Stromal cell of bone marrow (primary cell): ENCODE measurements around the gene NRP1.
"Not testable (repeated sequence)": the region's sequence is repeated elsewhere in the genome, so short reads cannot be mapped to it uniquely, and the experiment has no call there.

Source experiments
- DNase-seq: peaks from one replicate; pipeline ENCODE4 v3.0.0-alpha.2; 2012; ENCODE audit warnings: low read depth

NRP1 gene

DNA sequence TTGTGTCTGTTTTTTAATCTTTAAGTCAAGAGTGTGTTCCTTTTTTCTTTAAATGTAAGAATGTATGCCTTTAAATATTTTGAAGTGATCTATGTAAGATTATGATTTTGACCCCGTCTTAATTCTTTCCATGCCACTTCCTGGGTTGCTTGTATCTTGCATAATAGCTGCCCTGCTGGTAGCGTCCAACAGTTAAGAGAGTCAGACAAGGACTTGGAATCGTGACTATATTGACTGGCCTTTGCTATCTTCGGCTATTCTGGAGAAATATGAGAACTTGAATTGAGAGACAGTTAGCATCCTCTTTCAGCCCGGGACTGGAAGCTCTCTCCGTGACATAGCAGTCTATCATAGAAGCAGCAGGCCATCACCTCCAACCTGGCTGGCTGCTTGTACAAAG, 13.0 kb downstream of the NRP1 start:
- DNase-seq = no peak

DNA sequence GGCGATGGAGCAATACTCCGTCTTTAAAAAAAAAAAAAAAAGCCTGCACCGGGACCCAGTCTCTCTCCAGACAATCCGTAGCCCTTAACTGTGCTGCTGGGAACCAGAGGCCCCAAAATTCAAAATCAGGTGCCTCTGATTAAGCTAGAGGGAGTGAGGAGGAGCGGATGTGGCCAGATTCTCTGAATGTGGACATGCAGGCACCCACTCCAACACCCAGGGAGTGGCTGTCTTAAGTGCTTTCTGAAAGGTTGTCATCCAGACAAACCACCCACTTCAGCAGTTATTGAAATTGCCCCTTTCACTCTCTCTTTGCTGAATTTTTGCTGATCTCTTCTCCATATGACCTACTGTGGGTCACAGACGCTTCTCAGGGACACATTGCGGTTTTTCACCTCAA, 14.2 kb downstream of the NRP1 start:
- DNase-seq = no peak

DNA sequence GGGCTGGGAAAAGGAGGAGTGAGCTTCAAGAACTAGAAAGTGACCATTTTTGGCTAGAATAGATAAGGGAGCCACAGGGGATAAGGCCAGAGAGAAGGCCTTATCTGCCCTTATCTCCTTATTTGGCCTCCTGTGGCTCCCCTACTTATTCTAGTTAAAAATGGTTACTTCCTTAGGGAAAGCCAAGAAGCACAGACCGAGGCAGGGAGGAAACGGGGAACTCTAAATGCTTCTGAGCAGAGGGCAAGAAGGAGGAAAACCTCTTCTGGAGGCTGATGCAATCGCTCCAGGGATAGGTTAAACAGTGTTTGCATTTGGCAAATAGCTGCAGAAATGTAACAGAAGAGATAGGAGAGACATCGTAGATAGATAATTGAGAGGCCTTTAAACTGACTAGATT, 18.6 kb downstream of the NRP1 start:
- DNase-seq = no peak

DNA sequence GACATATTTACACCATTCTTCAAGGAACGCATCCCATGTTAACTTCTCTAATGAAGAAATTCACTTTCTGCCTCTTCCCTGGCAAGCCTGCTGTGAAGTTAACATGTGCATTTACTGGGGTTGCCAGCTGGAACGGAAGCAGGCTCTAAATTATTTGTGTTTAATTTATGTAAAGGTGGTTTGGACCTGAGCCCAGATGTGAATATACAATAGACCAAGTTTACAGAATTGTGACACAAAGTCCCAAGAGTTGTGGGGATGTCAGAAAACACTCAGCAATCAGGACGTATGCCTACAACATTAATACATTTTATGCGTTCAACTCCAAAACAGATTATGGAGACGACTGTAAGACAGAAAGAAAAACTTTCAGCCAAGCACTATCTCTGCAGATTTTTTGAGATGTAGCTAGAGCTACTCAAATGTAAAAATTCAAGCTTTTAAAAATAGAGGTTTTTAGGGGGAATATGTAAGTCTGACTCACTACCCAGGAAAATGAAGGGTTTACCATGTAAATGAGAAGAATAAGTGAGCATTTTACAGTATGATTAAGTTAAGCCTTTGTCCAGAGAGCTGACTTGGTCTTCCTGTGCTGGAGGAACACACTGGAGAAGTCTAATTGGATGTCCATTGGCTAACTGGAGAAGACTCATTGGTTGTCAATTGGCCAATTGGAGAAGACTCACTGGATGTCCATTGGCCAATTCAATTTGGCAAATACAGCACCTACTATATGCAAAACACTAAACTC, 19.5 kb downstream of the NRP1 start:
- DNase-seq = no peak

DNA sequence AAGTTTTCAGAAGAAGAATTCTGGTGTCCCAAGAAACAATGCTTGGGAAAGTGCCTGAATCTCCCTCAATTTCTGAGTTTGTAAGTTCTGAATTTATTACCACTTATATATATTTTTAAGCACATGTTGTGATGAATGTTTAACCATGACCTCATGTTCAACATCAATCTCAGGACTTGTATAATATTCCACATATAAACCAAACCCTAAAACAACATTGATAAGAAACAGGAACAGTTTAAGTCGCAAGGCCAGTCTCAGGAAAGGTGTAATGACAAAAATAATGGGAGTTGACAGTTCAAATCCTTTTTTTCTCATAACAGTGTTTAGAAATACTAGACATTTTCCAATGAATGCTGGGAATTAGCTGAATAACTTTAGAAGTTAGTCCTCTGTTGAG, 22.8 kb downstream of the NRP1 start:
- DNase-seq = no peak

DNA sequence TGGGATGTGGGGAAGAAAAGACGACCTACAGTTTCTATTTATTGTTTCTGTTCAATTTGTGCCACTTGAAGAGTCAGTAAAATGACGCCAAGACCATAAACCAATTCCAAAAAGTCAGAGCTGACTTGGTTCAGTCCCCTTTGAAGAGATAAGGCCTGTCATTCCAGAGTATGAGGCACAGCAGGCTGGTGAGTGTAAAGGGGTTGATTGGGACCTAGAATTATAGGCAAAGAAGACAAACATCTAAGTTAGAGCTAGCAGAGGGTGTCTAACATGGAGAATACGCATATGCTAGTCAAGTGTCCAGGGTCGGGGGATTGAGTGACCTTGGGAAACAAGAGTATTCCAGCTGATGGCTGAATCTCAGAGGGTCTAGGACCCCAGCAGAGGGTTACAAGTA, 23.6 kb downstream of the NRP1 start:
- no peak for DNase-seq

DNA sequence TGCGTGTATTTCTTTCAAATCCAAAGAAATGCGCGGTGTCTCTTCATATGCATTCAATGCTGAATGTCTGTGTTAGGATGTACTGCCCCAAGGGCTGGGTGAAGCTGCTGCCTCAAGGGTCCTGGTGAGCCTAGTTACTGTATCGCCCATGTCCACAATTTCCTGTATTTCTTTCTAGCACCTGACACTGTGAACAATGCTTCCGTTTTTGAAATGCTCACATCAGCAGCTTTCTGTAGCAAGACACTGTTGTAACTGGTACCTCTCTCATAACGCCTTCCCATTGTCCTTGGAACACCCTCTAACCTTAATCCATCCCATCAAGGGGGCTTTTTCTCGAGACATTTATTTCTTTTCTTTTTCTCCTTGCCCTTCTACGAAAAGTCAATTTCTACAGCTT, 25.1 kb downstream of the NRP1 start:
- DNase-seq = no peak

DNA sequence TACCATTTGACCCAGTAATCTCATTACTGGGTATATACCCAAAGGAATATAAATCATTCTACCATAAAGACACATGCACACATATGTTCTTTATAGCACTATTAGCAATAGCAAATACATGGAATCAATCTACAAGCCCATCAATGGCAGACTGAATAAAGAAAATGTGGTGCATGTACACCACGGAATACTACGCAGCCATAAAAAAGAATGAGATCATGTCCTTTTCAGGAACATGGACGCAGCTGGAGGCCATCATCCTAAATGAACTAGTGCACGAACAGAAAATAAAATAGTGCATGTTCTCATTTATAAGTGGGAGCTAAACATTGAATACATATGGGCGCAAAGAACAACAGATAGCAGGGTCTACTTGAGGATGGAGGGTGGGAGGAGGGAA, 26.6 kb downstream of the NRP1 start:
- no peak for DNase-seq

DNA sequence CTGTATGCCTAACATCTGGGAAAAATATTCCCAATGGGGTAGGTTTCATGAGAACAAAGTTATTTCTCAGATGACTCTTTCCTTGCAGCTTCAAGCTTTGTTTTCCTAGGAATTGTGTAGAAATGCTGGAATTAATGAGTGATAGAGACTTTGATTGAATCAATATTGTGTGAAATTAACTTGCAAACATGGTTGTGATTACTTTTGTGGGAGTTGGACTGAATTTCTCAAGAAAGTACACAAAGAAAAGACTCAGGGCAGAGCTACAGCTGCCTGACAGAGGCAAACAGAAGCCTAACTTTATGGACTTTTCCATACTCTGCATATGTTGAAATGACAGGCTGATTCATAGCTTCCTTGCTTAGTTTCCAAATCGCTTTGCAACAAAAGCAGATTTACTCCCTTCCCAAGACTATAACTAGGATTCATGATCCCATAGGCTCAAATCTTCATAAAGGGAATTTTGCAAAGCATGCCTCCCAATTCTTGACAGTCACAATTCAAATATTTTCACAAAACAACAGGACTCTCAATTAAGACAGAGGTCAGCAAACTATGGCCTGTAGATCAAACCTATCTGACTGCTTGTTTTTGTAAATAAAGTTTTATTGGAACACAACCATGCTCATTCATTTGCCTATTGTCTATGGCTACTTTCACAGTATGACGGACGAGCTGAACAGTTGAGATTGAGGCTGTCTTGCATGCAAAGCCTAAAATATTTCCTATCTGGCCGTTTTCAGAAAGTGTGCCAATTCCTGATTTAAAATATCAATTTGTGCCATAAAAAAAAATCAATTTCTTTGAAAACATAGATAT, 27.6 kb downstream of the NRP1 start:
- peak; percentile 41 for DNase-seq

DNA sequence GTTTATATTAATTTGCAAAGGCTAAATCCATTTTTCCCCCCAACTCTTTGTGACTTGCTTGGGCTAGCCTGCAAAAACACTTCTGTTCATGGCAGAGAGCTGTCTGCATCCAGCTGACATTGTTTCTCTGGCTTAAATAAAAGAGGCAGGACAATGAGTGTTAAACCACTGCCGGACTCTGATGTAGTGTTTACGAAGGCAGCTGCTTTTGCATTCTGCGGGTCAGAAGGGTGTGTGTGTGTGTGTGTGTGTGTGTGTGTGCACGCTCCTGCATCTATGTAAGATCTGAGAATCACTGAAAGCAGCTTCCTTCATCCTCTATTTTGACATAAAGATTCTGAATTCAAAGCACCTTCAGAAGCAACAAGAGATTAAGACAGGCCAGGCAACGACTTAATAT, 28.3 kb downstream of the NRP1 start:
- DNase-seq = no peak

DNA sequence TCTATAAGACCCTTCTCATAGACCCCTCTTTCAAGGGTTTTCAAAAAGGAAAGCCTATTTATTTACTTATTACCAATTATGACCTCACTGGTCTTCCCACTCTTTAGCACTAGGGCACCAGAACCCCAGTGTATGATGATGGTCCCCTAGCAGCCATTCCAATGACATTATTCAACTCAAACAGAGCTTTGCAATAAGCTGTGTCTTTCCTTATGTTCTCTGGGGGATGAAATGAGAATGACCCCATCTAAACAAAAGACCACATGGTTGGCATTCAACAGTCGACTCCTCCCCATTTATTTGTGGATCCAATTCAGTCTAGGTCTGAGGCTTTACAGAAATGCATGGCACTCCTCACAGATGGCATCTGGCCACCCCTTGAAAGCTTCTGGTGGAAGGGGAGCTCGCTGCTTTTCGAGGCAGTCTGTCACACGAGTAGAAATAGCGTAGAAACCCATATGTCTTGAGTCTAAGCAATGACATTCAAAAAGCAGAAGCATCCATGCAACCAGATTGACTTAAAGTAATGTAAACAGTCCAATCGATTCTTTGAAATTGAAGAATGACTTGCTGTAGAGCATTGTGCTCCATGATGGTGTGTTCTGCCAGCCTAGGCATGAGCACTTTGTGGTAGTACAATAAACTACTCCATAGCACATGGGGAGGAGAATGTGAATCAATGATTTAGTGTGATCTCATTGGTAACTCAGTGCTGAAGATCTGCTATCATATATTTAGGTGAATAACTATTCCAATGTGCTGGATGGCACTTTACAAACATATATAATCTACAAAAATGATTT, 29.8 kb downstream of the NRP1 start:
- DNase-seq = no peak

DNA sequence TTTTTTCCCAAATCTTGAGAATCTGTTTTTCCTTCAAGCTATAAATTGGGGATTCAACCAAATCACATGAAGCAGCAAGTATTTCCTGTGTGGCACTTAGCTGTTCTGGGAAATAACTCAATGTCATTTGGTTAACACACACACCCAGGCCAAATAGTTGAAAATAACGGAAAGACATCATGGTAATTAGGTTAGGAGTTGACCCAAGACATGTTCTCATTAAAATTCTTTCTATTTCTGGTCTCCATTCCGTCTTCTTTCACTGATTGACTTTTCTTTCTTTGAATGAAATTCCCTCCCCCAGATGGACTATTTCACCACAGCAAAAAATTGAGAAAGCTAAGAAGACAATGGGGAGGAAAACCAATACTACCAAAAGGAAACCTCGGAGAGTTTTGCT, 30.5 kb downstream of the NRP1 start:
- DNase-seq = no peak

DNA sequence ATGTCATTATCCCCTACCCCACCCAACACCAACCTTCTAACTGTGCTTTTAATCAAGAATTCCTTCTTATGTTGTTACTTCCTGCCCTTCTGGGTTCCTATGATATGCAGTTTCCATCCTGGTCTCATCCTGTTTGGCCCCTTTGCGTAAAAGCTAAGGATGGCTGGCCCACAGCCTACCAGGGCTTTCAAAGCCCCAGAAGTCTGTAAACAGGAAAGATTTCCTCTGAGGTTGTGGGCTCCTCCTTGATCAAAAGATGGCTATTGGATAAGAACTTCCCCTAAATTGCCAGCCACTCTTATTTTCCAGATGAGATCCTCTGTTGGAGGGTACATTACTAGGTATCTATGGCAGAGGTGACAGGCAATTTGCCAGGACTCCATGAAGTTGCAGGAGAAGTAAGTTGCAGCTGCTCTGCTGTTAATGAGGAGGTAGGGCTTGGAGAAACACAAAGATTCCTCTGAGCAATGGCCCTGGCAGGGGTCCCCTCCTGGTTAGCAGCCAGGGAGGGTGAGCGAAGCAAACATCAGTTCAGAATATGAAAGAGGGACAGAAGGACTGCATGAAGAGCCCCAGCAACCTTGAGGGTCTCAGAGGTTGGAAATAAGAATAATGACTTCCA, 32.1 kb downstream of the NRP1 start:
- no peak for DNase-seq

DNA sequence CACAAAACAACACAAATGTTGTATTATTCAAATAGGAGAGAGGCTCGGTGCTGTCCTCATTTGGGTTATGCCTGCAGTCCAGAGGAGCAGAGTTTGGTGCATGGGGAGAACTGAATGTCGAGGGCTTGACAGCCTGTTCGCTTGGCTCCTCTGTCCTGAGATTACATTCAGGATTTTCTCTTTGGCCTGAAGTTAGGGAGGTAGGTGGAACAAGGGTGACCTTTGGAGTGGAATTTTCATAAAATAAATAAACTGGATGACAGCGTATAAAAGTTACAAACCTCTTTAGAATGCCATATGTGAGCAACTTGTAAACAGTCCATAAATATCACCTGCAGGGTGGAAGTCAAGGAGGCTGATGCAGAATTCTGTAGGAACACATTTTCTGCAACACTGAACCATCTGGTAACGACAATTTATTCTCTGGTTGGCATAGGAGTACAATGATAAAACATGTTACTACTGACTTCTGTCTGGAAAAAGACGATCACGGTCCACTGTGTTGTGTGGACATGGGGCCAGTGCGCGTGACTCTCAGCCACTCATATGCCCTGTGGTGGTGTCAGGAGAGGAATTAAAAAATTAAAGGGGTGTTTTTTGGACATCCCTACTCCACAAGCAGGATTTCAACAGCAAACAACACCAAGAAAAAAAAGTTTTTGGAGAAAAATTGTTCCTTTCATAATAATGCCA, 33.2 kb downstream of the NRP1 start:
- DNase-seq = no peak

DNA sequence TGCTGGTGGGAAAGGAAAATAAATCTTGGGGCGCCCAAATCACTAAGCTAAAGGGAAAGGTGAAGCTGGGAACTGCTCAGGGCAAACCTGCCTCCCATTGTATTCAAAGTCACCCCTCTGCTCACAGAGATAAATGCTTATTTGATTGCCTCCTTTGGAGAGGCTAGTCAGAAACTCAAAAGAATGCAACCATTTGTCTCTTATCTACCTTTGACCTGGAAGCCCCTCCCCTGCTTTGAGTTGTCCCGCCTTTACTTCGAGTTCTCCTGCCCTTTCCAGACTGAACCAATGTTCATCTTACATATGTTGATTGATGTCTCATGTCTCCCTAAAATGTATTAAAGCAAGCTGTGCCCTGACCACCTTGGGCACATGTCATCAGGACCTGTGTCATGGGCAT, 33.9 kb downstream of the NRP1 start:
- DNase-seq = not testable (repeated sequence)

DNA sequence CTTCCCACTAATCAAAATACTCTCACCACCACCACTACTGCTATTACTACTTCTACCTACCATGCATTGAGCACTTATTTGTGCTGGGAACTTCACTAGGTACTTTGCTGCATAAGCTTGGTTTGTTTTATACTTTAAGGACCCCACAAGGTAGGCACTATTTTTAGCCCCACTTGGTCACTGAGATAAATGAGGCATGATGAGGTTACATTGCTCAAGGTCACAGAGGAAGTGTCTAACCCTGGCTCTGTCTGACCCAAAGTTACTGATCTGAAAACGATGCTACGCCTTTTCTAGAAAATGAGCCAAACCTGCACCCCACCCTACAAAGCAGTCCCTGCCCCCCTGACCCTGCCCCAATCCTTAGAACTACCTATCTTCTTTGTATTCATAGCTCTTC, 35.6 kb downstream of the NRP1 start:
- DNase-seq = no peak

DNA sequence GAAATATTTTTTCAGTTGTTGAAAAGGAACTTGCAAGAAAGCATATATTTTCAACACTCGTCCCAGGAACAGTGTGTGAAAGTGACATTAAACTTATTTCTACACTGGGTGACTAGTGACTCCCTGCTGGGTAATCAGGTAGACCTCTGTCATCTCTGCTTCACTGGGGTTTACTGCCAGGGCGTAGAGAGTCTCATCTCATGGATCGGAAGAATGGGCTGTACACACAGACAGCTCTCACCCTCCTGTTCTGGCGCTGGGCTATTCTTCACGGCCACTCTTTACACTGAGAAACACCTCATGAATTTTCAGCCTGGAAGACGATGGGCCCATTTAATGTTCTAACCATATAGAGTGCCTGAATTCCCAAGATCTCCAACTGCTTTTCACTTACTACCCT, 36.4 kb downstream of the NRP1 start:
- DNase-seq = no peak

DNA sequence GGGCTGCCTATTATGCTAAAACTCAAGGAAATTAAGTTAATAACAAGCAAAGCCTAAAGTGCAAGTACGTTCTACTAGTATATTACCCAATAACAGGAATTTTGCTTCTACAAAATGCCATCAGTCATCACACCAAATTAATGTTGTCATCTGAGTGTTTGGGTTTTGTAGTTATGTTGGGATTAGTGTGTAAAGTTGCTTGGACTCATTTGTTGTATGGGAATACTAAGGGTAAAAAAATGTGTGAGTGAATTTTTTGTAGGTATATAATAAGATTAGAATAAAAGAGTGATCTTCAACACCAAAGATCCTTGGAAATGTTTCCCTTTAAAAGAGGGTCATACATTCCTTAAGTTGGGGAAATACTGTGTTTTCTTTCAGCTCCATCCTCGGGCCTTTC, 38.6 kb downstream of the NRP1 start:
- DNase-seq = no peak

DNA sequence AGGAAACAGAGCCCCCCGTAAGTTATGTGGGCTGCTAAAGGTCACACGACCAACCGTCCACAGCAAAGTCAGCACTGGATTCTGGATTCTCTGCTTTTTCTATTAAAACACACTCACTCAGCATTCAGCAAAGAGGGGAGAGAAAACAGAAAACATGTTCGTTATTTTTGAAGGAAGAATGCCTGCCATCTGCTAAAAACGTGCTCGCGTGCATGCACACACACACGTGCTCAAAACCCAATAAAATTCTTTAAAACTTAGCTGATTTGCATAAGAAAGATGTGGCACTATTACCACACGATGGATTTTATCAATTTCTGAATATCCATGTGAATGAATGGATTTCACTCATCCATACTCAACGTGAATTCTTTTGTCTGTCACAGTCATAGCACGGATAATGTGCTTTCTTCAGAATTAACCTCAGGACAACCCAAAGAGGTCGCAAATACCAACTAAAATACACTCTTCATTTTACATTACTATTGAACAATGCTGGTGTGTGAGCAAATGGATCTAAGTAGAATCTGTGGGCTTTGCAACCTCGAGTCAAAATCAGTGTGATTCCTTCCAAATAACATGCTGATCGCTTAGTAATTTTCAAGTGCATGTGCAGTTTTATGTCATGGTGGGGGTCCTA, 40.8 kb downstream of the NRP1 start:
- no peak for DNase-seq

DNA sequence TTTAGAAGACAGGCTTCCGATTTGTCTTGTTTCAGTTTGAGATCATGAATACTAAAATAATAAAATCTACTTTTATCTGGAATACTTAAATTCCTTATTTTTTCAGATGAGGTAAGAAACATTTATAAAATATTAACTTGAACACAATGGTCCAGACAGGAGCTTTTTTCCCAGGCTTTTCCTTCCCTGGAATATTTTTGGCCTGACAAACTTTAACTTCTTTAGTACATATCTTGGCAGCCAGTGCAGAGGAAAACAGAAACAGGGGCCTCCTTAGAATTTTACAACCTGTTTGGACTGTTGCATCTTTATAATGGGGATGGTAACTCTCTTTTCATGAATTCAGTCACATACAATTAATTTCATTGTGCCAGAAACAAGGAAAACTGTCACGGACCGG, 41.4 kb downstream of the NRP1 start:
- no peak for DNase-seq

DNA sequence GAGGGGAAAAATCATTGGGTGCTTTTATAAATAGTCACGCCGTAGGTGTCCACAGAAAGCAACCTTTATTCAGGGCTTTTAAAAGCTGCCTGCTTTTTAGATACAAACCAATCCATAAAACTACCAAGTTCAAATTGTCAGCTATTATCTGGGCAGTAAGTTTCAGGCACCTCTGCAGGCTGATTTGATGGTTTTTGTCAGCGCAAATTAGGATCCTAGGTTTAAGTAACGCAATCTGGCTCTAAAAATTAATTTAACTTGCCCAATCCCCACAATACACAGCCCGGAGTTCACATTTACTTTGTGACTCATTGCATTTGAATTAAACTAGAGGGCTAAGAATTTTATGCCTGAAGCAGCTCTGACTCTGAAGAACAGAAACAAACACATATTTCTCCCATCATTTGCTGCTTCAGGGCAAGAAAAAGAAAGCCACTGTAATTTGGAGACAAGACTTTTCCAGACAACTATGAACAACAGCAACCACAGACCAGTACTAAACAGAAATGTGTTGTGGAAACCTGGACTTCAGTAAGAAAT, 43.3 kb downstream of the NRP1 start:
- peak; percentile 71 for DNase-seq
